H9 (cell line): Measurements from ENCODE around the gene NMUR2. TPM values are rescaled to one million over a fixed set of nuclear protein-coding genes. Genes with fewer than 3 reads are reported as not detected.

Experiments
- DNase-seq: peaks from one replicate; pipeline ENCODE4 v3.0.0-alpha.2; 2017
- H2AFZ ChIP-seq: one replicate; pipeline ENCODE4 v1.6.1; 2013; ENCODE audit warnings: mild to moderate bottlenecking, low read length, control low read depth, moderate library complexity
- H2AK5ac ChIP-seq: 2 replicates; pipeline ENCODE4 v1.6.1; 2013; ENCODE audit warnings: low read length, control low read depth, mixed read lengths; ENCODE audit not compliant: insufficient read length
- H2BK120ac ChIP-seq: one replicate; pipeline ENCODE4 v1.6.1; 2013; ENCODE audit warnings: low read depth, mild to moderate bottlenecking, low read length, control low read depth, inconsistent platforms; ENCODE audit not compliant: poor library complexity, severe bottlenecking
- H2BK12ac ChIP-seq: 2 replicates; pipeline ENCODE4 v1.6.1; 2013; ENCODE audit warnings: low read length, control low read depth, mixed read lengths, low read depth; ENCODE audit not compliant: insufficient read length
- H2BK15ac ChIP-seq: 2 replicates; pipeline ENCODE4 v1.6.1; 2013; ENCODE audit warnings: low read depth, low read length, control low read depth
- H2BK20ac ChIP-seq: one replicate; pipeline ENCODE4 v1.6.1; 2013; ENCODE audit warnings: low read depth, mild to moderate bottlenecking, low read length, control low read depth, inconsistent platforms; ENCODE audit not compliant: poor library complexity, severe bottlenecking
- H2BK5ac ChIP-seq: 2 replicates; pipeline ENCODE4 v1.6.1; 2013; ENCODE audit warnings: low read length, control low read depth, mixed read lengths; ENCODE audit not compliant: insufficient read length
- H3K14ac ChIP-seq: 2 replicates; pipeline ENCODE4 v1.6.1; 2013; ENCODE audit warnings: low read length, control low read depth; ENCODE audit not compliant: insufficient read depth
- H3K18ac ChIP-seq: 2 replicates; pipeline ENCODE4 v1.6.1; 2013; ENCODE audit warnings: low read depth, mild to moderate bottlenecking, mixed read lengths, low read length, control low read depth; ENCODE audit not compliant: insufficient read length
- H3K23ac ChIP-seq: 2 replicates; pipeline ENCODE4 v1.6.1; 2013; ENCODE audit warnings: low read length, control low read depth, mixed read lengths, low read depth; ENCODE audit not compliant: insufficient read length
- H3K23me2 ChIP-seq: 2 replicates; pipeline ENCODE4 v1.6.1; 2013; ENCODE audit warnings: low read depth, mild to moderate bottlenecking, mixed read lengths, low read length, control low read depth; ENCODE audit not compliant: insufficient read length, poor library complexity, severe bottlenecking
- H3K27ac ChIP-seq: 2 replicates; pipeline ENCODE4 v1.5.1; 2013; ENCODE audit warnings: low read length, control low read depth, mixed read lengths, low read depth; ENCODE audit not compliant: insufficient read length
- H3K27me3 ChIP-seq: 2 replicates; pipeline ENCODE4 v1.6.1; 2013; ENCODE audit warnings: low read length, control low read depth, inconsistent platforms; ENCODE audit not compliant: insufficient read depth
- H3K4ac ChIP-seq: 2 replicates; pipeline ENCODE4 v1.6.1; 2013; ENCODE audit warnings: low read depth, mild to moderate bottlenecking, control low read depth, inconsistent platforms, low read length, moderate library complexity
- H3K4me1 ChIP-seq: 2 replicates; pipeline ENCODE4 v1.6.1; 2013; ENCODE audit warnings: low read length, control low read depth, inconsistent platforms; ENCODE audit not compliant: insufficient read depth
- H3K4me2 ChIP-seq: 2 replicates; pipeline ENCODE4 v1.6.1; 2013; ENCODE audit warnings: low read length, control low read depth, mixed read lengths; ENCODE audit not compliant: insufficient read length, insufficient read depth
- H3K56ac ChIP-seq: 2 replicates; pipeline ENCODE4 v1.6.1; 2013; ENCODE audit warnings: low read depth, mild to moderate bottlenecking, mixed read lengths, low read length, control low read depth; ENCODE audit not compliant: insufficient read length
- H3K79me1 ChIP-seq: 2 replicates; pipeline ENCODE4 v1.6.1; 2013; ENCODE audit warnings: low read depth, mild to moderate bottlenecking, moderate library complexity, low read length, control low read depth, inconsistent platforms; ENCODE audit not compliant: insufficient read depth, poor library complexity, severe bottlenecking
- H3K79me2 ChIP-seq: 2 replicates; pipeline ENCODE4 v1.6.1; 2013; ENCODE audit warnings: low read length, control low read depth, inconsistent platforms; ENCODE audit not compliant: insufficient read depth
- H3K9ac ChIP-seq: 2 replicates; pipeline ENCODE4 v1.6.1; 2013; ENCODE audit warnings: low read length, control low read depth, mixed read lengths; ENCODE audit not compliant: insufficient read length; ENCODE audit errors: extremely low read depth
- H3K9me3 ChIP-seq: one replicate; pipeline ENCODE4 v1.6.1; 2013; ENCODE audit warnings: low read depth, low read length, inconsistent platforms; ENCODE audit not compliant: control insufficient read depth
- H3T11ph ChIP-seq: one replicate; pipeline ENCODE4 v1.6.1; 2013; ENCODE audit warnings: mild to moderate bottlenecking, low read length, control low read depth, inconsistent platforms
- H4K20me1 ChIP-seq: one replicate; pipeline ENCODE4 v1.6.1; 2013; ENCODE audit not compliant: control insufficient read depth, insufficient read length, insufficient read depth
- H4K5ac ChIP-seq: 2 replicates; pipeline ENCODE4 v1.6.1; 2013; ENCODE audit warnings: low read depth, mild to moderate bottlenecking, mixed read lengths, low read length, control low read depth; ENCODE audit not compliant: insufficient read length
- H4K8ac ChIP-seq: replicated peaks from 2 replicates; pipeline ENCODE4 v1.6.1; 2013; ENCODE audit warnings: low read length, control low read depth, mixed read lengths, low read depth; ENCODE audit not compliant: insufficient read length
- H4K91ac ChIP-seq: 2 replicates; pipeline ENCODE4 v1.6.1; 2013; ENCODE audit warnings: low read depth, mild to moderate bottlenecking, moderate library complexity, mixed read lengths, low read length, control low read depth; ENCODE audit not compliant: insufficient read length
- H3K27ac Mint-ChIP-seq, 3 experiments: 2 replicates in 2 of 3; 3 replicates in 1 of 3; pipeline ENCODE4 v1.8.0; 2020 to 2021; ENCODE audit warnings: mixed read lengths in 3 of 3, mild to moderate bottlenecking in 1 of 3, moderate library complexity in 1 of 3
- H3K27me3 Mint-ChIP-seq: 2 replicates; pipeline ENCODE4 v1.8.0; 2021; ENCODE audit warnings: low read depth, mild to moderate bottlenecking, moderate library complexity, mixed read lengths
- H3K36me3 Mint-ChIP-seq, 3 experiments: 2 replicates in 2 of 3; 3 replicates in 1 of 3; pipeline ENCODE4 v1.8.0; 2020 to 2021; ENCODE audit warnings: low read depth in 3 of 3, mixed read lengths in 3 of 3; ENCODE audit not compliant: insufficient read depth in 1 of 3
- H3K4me1 Mint-ChIP-seq, 2 experiments: 2 replicates each; pipeline ENCODE4 v1.8.0; 2020; ENCODE audit warnings: mixed read lengths in 2 of 2
- H3K4me3 Mint-ChIP-seq, 2 experiments: 2 replicates in 1 of 2; 3 replicates in 1 of 2; pipeline ENCODE4 v1.8.0; 2020 to 2021; ENCODE audit warnings: mild to moderate bottlenecking in 2 of 2, mixed read lengths in 2 of 2, moderate library complexity in 1 of 2
- H3K9me3 Mint-ChIP-seq, 2 experiments: 2 replicates in 1 of 2; 3 replicates in 1 of 2; pipeline ENCODE4 v1.8.0; 2020; ENCODE audit warnings: mild to moderate bottlenecking in 2 of 2, mixed read lengths in 2 of 2, moderate library complexity in 1 of 2
- WGBS: extraction: QIAGEN DNeasy Blood & Tissue Kit; methylation state at CpG from one replicate; pipeline ENCODE4 v1.1.7; 2013; ENCODE audit warnings: missing lambda C conversion rate, low lambda C conversion rate, mixed read lengths; ENCODE audit not compliant: insufficient read length; ENCODE audit errors: extremely low coverage; 5-methylcytosine and 5-hydroxymethylcytosine counted together
- total RNA-seq: library from RNA; stranded (reverse); gene quantifications from 2 replicates; pipeline ENCODE4 v1.2.1, GENCODE V29; 2021
- TF ChIP-seq, protein P1 (sequence below): fragments of 200-600 bp; sonication (generic); conservative IDR thresholded peaks from 3 replicates; pipeline ENCODE4 v1.8.0; 2021; ENCODE audit warnings: antibody characterized with exemption, mild to moderate bottlenecking

NMUR2 gene
- total RNA-seq, 1 experiment from 2014 or later, result 0.11 TPM

DNA sequence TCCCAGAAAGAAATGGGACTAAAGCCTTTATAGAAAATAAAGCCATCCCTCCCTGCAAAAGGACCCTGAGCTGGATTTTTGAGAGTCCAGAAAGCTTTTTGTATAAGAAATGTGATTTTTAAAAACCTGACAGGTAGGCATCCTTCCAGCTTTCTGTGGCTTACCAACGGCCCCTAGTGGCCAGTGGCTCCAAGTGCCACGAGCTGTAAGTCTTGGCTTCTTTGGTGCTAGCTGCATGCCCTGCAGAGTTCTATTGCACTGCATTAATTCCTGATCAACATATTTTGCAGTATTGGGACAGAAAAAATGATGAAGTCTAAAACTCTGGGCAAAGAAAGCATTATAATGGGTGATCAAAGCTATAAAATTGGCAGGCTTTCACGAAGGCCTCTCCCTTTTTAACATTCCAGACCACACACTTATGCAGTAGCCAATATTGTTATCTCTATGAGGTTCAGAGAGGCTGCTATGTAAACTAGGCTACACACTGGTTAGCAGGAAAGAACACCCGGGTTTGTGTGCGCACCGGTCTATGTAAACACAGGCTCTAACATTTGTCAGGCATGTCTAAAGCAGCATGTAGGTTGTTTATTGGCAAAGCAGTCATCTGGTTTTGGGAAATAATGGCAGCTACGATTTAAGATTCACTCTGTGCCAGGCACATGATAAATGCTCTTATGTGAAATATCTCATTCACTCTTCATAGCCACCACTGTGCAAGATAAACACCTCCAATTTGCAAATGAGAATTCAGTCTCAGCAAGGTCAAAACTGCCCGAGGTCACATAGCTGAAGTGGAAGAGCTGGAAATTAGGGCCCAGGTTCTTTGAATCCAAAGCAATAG, 55.2 kb downstream of the NMUR2 start:
- H4K20me1 ChIP-seq, result no peaks in the 10 kb centered on the region
- WGBS, result no CpG with 5 or more reads among the region's 8 CpGs

More for the DNA sequence above, 55.2 kb downstream of the NMUR2 start:
- TF ChIP-seq, protein P1, sequence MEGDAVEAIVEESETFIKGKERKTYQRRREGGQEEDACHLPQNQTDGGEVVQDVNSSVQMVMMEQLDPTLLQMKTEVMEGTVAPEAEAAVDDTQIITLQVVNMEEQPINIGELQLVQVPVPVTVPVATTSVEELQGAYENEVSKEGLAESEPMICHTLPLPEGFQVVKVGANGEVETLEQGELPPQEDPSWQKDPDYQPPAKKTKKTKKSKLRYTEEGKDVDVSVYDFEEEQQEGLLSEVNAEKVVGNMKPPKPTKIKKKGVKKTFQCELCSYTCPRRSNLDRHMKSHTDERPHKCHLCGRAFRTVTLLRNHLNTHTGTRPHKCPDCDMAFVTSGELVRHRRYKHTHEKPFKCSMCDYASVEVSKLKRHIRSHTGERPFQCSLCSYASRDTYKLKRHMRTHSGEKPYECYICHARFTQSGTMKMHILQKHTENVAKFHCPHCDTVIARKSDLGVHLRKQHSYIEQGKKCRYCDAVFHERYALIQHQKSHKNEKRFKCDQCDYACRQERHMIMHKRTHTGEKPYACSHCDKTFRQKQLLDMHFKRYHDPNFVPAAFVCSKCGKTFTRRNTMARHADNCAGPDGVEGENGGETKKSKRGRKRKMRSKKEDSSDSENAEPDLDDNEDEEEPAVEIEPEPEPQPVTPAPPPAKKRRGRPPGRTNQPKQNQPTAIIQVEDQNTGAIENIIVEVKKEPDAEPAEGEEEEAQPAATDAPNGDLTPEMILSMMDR, result peak; percentile 91
- Histone ChIP-seq H4K91ac (no peak overlapping the region), H3K23me2 (no peaks in the 10 kb centered on the region), H3K4me2 (no peak overlapping the region), H4K5ac (no peak overlapping the region), H2BK5ac (no peak overlapping the region), H3K23ac (no peak overlapping the region), H3K14ac (no peak overlapping the region), H2BK20ac (no peak overlapping the region), H2BK120ac (no peak overlapping the region), H3K4ac (no peak overlapping the region), H2BK15ac (no peak overlapping the region), H3K18ac (no peak overlapping the region), H3K56ac (no peak overlapping the region), H3K79me2 (no peaks in the 10 kb centered on the region), H3K27me3 (no peaks in the 10 kb centered on the region), H3K4me1 (no peaks in the 10 kb centered on the region), H3K27ac (no peak overlapping the region), H3K9me3 (peaks cover 4% of the 10 kb centered on the region), H2BK12ac (no peak overlapping the region), H2AK5ac (no peak overlapping the region), H3K9ac (no peak overlapping the region), H2AFZ (no peak overlapping the region), H3K79me1 (no peaks in the 10 kb centered on the region), H3T11ph (no peak overlapping the region), H4K8ac (no peak overlapping the region)
- Mint-ChIP-seq H3K36me3 (peaks cover 0 to 15% (median 4%) of the 10 kb centered on the region in 3 experiments; a peak in 5 of 7 replicates), H3K27ac (no peak overlapping the region), H3K9me3 (peaks cover 4 to 10% of the 10 kb centered on the region in 2 experiments), H3K4me3 (no peak overlapping the region), H3K4me1 (peaks cover 0 to 4% of the 10 kb centered on the region in 2 experiments; a peak in 1 of 4 replicates), H3K27me3 (no peaks in the 10 kb centered on the region; the same call in 1 of the 2 replicates)
- peak; percentile 48 for DNase-seq
